Astrocyte (in vitro differentiated cells and primary cell): ENCODE data around the gene TSNAX.

Source experiments
- CTCF ChIP-seq: IDR thresholded peaks from 2 replicates; pipeline ENCODE4 v1.5.1; 2011; ENCODE audit warnings: low read depth, mild to moderate bottlenecking, inconsistent platforms, low read length, moderate library complexity; ENCODE audit not compliant: insufficient read depth
- EZH2 ChIP-seq: IDR thresholded peaks from 2 replicates; pipeline ENCODE4 v1.6.1; 2012; ENCODE audit warnings: mild to moderate bottlenecking, low read length, inconsistent platforms; ENCODE audit not compliant: insufficient read depth

GRCh38 chr1:231526536-231526935, 1.9 kb upstream of the TSNAX start:
- TF ChIP-seq CTCF (no peak), EZH2 (no peak)
